ENCODE data around the gene NAP1L4. TPM values are rescaled to one million over a fixed set of nuclear protein-coding genes. Genes with fewer than 3 reads are reported as not detected.

NAP1L4 gene
- total RNA-seq, 1 experiment from 2014 or later: 144 TPM

DNA sequence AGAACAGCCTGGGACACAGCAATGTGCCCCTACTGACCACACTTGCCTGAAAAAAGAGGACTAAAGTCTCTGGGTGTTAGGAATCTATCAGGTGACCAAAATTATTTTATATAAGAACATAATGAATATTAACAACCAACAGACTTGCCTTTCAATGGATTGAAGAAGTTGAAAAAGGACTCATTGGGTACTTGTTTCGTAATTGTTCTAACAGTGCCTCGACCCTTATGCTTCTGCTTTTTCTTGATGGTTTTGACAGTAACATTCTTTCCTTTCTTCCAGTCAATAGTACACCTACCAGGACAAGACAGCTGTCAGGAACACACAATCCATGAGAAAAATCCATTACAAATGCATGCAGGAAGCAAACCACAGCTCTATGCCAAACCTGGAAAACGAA is 33.9 kb downstream of the NAP1L4 start:
- Histone ChIP-seq H2AFZ (ENCODE audit: low read depth, low read length, poor library complexity, severe bottlenecking) (no peak overlapping the region), H3K79me2 (ENCODE audit: insufficient read depth, low read length) (peaks cover 71% of the 10 kb centered on the region), H3K9ac (ENCODE audit: low read length) (no peak overlapping the region), H3K4me1 (ENCODE audit: control insufficient read depth in 1 of 2, insufficient read depth in 2 of 2, low read length in 2 of 2) (no peaks in the 10 kb centered on the region), H3K9me2 (ENCODE audit: insufficient read depth) (no peaks in the 10 kb centered on the region), H3K36me3 (ENCODE audit: control insufficient read depth in 1 of 2, insufficient read depth in 2 of 2, low read length in 2 of 2) (peaks cover 65 to 69% of the 10 kb centered on the region in 2 experiments), H3K27me3 (ENCODE audit: insufficient read depth, low read length) (no peaks in the 10 kb centered on the region), H3K27ac (ENCODE audit: low read depth, low read length) (no peak overlapping the region), H4K20me1 (ENCODE audit: insufficient read depth) (peaks cover 3% of the 10 kb centered on the region; the same call in 1 of the 2 replicates), H3K9me3 (ENCODE audit: control insufficient read depth in 1 of 2, insufficient read depth in 1 of 2, low read depth in 1 of 2, low read length in 2 of 2) (no peaks in the 10 kb centered on the region), H3K4me2 (ENCODE audit: low read length) (no peak overlapping the region), H3K4me3 (replicated peaks in 1 of 2; ENCODE audit: low read depth in 1 of 2, low read length in 2 of 2) (no peak overlapping the region)
- ChIA-PET POLR2A (interaction anchor here (1.1 kb wide), 1 partner anchor 29 kb away, joined by 3 read pairs; the partner anchor contains the start of gene PHLDA2), RAD21 (ENCODE audit: low non-redundant PET in 1 of 2, low total read pairs in 2 of 2, uncharacterized antibody in 2 of 2, unreplicated experiment in 2 of 2) (no interaction called here), CTCF (no interaction called here)
- intact Hi-C loops (cut with micrococcal nuclease): no loop called here
- TF ChIP-seq, protein P1, sequence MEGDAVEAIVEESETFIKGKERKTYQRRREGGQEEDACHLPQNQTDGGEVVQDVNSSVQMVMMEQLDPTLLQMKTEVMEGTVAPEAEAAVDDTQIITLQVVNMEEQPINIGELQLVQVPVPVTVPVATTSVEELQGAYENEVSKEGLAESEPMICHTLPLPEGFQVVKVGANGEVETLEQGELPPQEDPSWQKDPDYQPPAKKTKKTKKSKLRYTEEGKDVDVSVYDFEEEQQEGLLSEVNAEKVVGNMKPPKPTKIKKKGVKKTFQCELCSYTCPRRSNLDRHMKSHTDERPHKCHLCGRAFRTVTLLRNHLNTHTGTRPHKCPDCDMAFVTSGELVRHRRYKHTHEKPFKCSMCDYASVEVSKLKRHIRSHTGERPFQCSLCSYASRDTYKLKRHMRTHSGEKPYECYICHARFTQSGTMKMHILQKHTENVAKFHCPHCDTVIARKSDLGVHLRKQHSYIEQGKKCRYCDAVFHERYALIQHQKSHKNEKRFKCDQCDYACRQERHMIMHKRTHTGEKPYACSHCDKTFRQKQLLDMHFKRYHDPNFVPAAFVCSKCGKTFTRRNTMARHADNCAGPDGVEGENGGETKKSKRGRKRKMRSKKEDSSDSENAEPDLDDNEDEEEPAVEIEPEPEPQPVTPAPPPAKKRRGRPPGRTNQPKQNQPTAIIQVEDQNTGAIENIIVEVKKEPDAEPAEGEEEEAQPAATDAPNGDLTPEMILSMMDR (IDR thresholded peaks at IDR 0.05 in 2 of 3, conservative IDR thresholded peaks at IDR 0.05 in 1 of 3; ENCODE audit: borderline replicate concordance in 1 of 3, insufficient read depth in 1 of 3, low read depth in 2 of 3, low read length in 2 of 3): no peak
- TF ChIP-seq POLR2AphosphoS5 (IDR thresholded peaks at IDR 0.05; ENCODE audit: low read depth, low read length) (no peak), SIN3A (IDR thresholded peaks at IDR 0.05; ENCODE audit: low read depth) (no peak)
- ATAC-seq (no peak), DNase-seq (ENCODE audit: low read depth, low spot score) (no peak)
- BruUV-seq (replicated peaks): no TSS peak

DNA sequence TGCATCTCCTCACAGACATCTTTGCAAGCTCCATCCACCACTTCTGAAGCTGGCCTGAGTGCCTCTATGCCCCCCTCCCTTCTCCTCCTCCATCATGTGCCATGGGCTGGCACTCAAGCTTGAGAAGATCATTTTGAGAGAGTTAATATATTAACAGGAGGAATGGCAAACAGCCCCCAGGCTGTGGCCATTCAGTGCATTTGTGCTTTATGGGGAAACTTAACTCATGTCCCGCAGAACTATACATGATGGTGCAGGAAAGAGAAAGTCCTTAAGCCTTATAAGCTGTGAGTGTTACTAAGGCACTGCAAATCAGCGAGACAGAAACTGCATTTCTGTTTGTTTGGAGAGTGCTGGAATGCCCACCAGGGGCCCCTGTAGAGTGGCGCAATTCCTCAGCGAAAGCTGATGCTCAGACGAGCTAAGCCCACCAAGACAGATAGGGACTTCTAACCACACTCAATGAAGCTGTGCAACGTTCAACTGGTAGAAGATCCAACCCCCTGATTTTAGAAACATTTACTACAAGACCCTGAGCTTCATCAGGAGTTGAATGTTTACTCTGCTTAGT is 36.1 kb downstream of the NAP1L4 start:
- BruUV-seq (replicated peaks): no TSS peak
- DNase-seq (ENCODE audit: low read depth, low spot score) (no peak), ATAC-seq (no peak)
- H4K20me1 ChIP-seq (ENCODE audit: insufficient read depth): peaks cover 3% of the 10 kb centered on the region; the same call in 1 of the 2 replicates
- peaks cover 69 to 82% of the 10 kb centered on the region in 2 experiments for H3K36me3 ChIP-seq (ENCODE audit: control insufficient read depth in 1 of 2, insufficient read depth in 2 of 2, low read length in 2 of 2)
- peaks cover 50% of the 10 kb centered on the region for H3K79me2 ChIP-seq (ENCODE audit: insufficient read depth, low read length)
- H3K4me3 ChIP-seq (replicated peaks in 1 of 2; ENCODE audit: low read depth in 1 of 2, low read length in 2 of 2): no peak overlapping the region
- no peak for TF ChIP-seq RAD21 (IDR thresholded peaks at IDR 0.05; ENCODE audit: low read depth)
- TF ChIP-seq CBX3 (IDR thresholded peaks at IDR 0.05; ENCODE audit: low read depth): no peak
- TF ChIP-seq POLR2AphosphoS5 (IDR thresholded peaks at IDR 0.05; ENCODE audit: low read depth, low read length): no peak
- TF ChIP-seq EZH2 (IDR thresholded peaks at IDR 0.05): no peak
- TF ChIP-seq, protein P2, sequence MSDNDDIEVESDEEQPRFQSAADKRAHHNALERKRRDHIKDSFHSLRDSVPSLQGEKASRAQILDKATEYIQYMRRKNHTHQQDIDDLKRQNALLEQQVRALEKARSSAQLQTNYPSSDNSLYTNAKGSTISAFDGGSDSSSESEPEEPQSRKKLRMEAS (IDR thresholded peaks at IDR 0.05): no peak
- TF ChIP-seq JUND (IDR thresholded peaks at IDR 0.05): no peak
- no peak for TF ChIP-seq SIN3A (IDR thresholded peaks at IDR 0.05; ENCODE audit: low read depth)
- no peak for TF ChIP-seq SP1 (IDR thresholded peaks at IDR 0.05; ENCODE audit: low read depth)
- no peak for TF ChIP-seq POLR2A (IDR thresholded peaks at IDR 0.05; ENCODE audit: borderline replicate concordance, extremely low read depth, insufficient read depth, insufficient read length)
- no peak for TF ChIP-seq ELF1 (IDR thresholded peaks at IDR 0.05; ENCODE audit: borderline replicate concordance, low read depth)
- no peak for TF ChIP-seq ZNF274 (IDR thresholded peaks at IDR 0.05; ENCODE audit: low read depth, low read length)
- TF ChIP-seq, protein P1 (IDR thresholded peaks at IDR 0.05 in 2 of 3, conservative IDR thresholded peaks at IDR 0.05 in 1 of 3; ENCODE audit: borderline replicate concordance in 1 of 3, insufficient read depth in 1 of 3, low read depth in 2 of 3, low read length in 2 of 3): no peak
- H3K9ac ChIP-seq (ENCODE audit: low read length): no peak overlapping the region
- RAD21 ChIA-PET (ENCODE audit: low non-redundant PET in 1 of 2, low total read pairs in 2 of 2, uncharacterized antibody in 2 of 2, unreplicated experiment in 2 of 2): no interaction called here
- H3K9me3 ChIP-seq (ENCODE audit: control insufficient read depth in 1 of 2, insufficient read depth in 1 of 2, low read depth in 1 of 2, low read length in 2 of 2): no peaks in the 10 kb centered on the region
- POLR2A ChIA-PET: no interaction called here
- no peaks in the 10 kb centered on the region for H3K27me3 ChIP-seq (ENCODE audit: insufficient read depth, low read length)
- no peak overlapping the region for H3K27ac ChIP-seq (ENCODE audit: low read depth, low read length)
- no peak overlapping the region for H3K4me2 ChIP-seq (ENCODE audit: low read length)
- H3K4me1 ChIP-seq (ENCODE audit: control insufficient read depth in 1 of 2, insufficient read depth in 2 of 2, low read length in 2 of 2): peaks cover 0 to 16% of the 10 kb centered on the region in 2 experiments; a peak in 1 of 4 replicates
- no peaks in the 10 kb centered on the region for H3K9me2 ChIP-seq (ENCODE audit: insufficient read depth)
- intact Hi-C loops (cut with micrococcal nuclease): no loop called here
- H2AFZ ChIP-seq (ENCODE audit: low read depth, low read length, poor library complexity, severe bottlenecking): no peak overlapping the region
- CTCF ChIA-PET: no interaction called here

All from HCT116 (cell line).